WTC11 (cell line): ENCODE measurements around the gene CLPTM1L. TPM values are rescaled to one million over a fixed set of nuclear protein-coding genes. Genes with fewer than 3 reads are reported as not detected.

Source experiments
- ATAC-seq: fragments of 200-7000 bp; cut with Tn5 transposase; 2 replicates; pipeline ENCODE4 v1.10.0; 2021; ENCODE audit warnings: mild to moderate bottlenecking, moderate library complexity
- CTCF ChIA-PET: fragments of 300-600 bp; sonication (Branson Sonifier 250); formaldehyde crosslinking; loops from one replicate; lab custom pipeline; 2021; ENCODE audit warnings: antibody characterized with exemption; lab: Charles Lee
- POLR2A ChIA-PET: fragments of 350-600 bp; sonication (Branson Sonifier 250); formaldehyde crosslinking; loops from one replicate; lab custom pipeline; 2021; ENCODE audit warnings: antibody characterized with exemption; lab: Charles Lee
- DNase-seq: peaks from one replicate; pipeline ENCODE4 v3.0.0; 2021; ENCODE audit warnings: low spot score
- H3K27ac Mint-ChIP-seq: 2 replicates; pipeline ENCODE4 v1.8.0; 2021; ENCODE audit warnings: mixed read lengths
- H3K27me3 Mint-ChIP-seq: 2 replicates; pipeline ENCODE4 v1.8.0; 2021; ENCODE audit warnings: low read depth, mild to moderate bottlenecking, moderate library complexity, mixed read lengths
- H3K36me3 Mint-ChIP-seq: 2 replicates; pipeline ENCODE4 v1.8.0; 2021; ENCODE audit warnings: mixed read lengths
- H3K4me1 Mint-ChIP-seq: 2 replicates; pipeline ENCODE4 v1.8.0; 2022; ENCODE audit warnings: mixed read lengths
- H3K4me3 Mint-ChIP-seq: 2 replicates; pipeline ENCODE4 v1.8.0; 2021; ENCODE audit warnings: mild to moderate bottlenecking, moderate library complexity, mixed read lengths
- H3K9me3 Mint-ChIP-seq: 2 replicates; pipeline ENCODE4 v1.8.0; 2021; ENCODE audit warnings: mixed read lengths
- ATF1 ChIP-seq: sonication (generic); formaldehyde crosslinking; IDR thresholded peaks from 2 replicates; pipeline ENCODE4 v1.8.1; 2023; ENCODE audit warnings: mild to moderate bottlenecking, moderate library complexity, missing genetic modification reagents
- GRHL2 ChIP-seq: fragments of 250-450 bp; sonication (Bioruptor Pico); IDR thresholded peaks from 2 replicates; pipeline ENCODE4 v1.8.0; 2022; ENCODE audit warnings: mild to moderate bottlenecking, moderate library complexity; ENCODE audit not compliant: insufficient replicate concordance, severe bottlenecking
- GTF2I ChIP-seq: fragments of 250-450 bp; sonication (Bioruptor Pico); conservative IDR thresholded peaks from 2 replicates; pipeline ENCODE4 v1.4.0; 2021; ENCODE audit warnings: mild to moderate bottlenecking
- IRF2 ChIP-seq: sonication (generic); formaldehyde crosslinking; IDR thresholded peaks from 2 replicates; pipeline ENCODE4 v1.8.0; 2022; ENCODE audit warnings: low read depth, missing genetic modification reagents, borderline replicate concordance
- NFATC4 ChIP-seq: fragments of 250-450 bp; sonication (Bioruptor Pico); IDR thresholded peaks from 2 replicates; pipeline ENCODE4 v1.9.0; 2021; ENCODE audit warnings: mild to moderate bottlenecking
- OVOL2 ChIP-seq: fragments of 250-450 bp; sonication (Bioruptor Pico); IDR thresholded peaks from 2 replicates; pipeline ENCODE4 v1.9.0; 2021; ENCODE audit warnings: mild to moderate bottlenecking, borderline replicate concordance
- TEAD1 ChIP-seq: sonication (generic); formaldehyde crosslinking; IDR thresholded peaks from 2 replicates; pipeline ENCODE4 v1.8.0; 2022; ENCODE audit warnings: mild to moderate bottlenecking, missing genetic modification reagents
- TP53 ChIP-seq: sonication (generic); formaldehyde crosslinking; IDR thresholded peaks from 2 replicates; pipeline ENCODE4 v1.8.1; 2023; ENCODE audit warnings: mild to moderate bottlenecking, missing genetic modification reagents
- ZNF121 ChIP-seq: sonication (generic); formaldehyde crosslinking; IDR thresholded peaks from 2 replicates; pipeline ENCODE4 v1.8.0; 2023; ENCODE audit warnings: missing genetic modification reagents
- ZNF138 ChIP-seq: sonication (generic); formaldehyde crosslinking; conservative IDR thresholded peaks from 2 replicates; pipeline ENCODE4 v1.8.1; 2022; ENCODE audit warnings: mild to moderate bottlenecking, moderate library complexity, missing genetic modification reagents
- ZNF263 ChIP-seq: sonication (generic); formaldehyde crosslinking; IDR thresholded peaks from 2 replicates; pipeline ENCODE4 v1.8.1; 2022; ENCODE audit warnings: low read depth, mild to moderate bottlenecking, moderate library complexity, missing genetic modification reagents
- ZNF416 ChIP-seq: fragments of 250-450 bp; sonication (Bioruptor Pico); IDR thresholded peaks from 2 replicates; pipeline ENCODE4 v1.9.0; 2021; ENCODE audit warnings: mild to moderate bottlenecking, inconsistent platforms
- total RNA-seq: library from RNA; stranded (reverse); gene quantifications from 3 replicates; pipeline ENCODE4 v1.2.3, GENCODE V29; 2021
- TF ChIP-seq, protein P1 (sequence below): sonication (generic); formaldehyde crosslinking; IDR thresholded peaks from 2 replicates; pipeline ENCODE4 v1.8.0; 2022; ENCODE audit warnings: mild to moderate bottlenecking, missing genetic modification reagents

Gene CLPTM1L
- total RNA-seq, 1 experiment from 2014 or later: 92.8 TPM

DNA sequence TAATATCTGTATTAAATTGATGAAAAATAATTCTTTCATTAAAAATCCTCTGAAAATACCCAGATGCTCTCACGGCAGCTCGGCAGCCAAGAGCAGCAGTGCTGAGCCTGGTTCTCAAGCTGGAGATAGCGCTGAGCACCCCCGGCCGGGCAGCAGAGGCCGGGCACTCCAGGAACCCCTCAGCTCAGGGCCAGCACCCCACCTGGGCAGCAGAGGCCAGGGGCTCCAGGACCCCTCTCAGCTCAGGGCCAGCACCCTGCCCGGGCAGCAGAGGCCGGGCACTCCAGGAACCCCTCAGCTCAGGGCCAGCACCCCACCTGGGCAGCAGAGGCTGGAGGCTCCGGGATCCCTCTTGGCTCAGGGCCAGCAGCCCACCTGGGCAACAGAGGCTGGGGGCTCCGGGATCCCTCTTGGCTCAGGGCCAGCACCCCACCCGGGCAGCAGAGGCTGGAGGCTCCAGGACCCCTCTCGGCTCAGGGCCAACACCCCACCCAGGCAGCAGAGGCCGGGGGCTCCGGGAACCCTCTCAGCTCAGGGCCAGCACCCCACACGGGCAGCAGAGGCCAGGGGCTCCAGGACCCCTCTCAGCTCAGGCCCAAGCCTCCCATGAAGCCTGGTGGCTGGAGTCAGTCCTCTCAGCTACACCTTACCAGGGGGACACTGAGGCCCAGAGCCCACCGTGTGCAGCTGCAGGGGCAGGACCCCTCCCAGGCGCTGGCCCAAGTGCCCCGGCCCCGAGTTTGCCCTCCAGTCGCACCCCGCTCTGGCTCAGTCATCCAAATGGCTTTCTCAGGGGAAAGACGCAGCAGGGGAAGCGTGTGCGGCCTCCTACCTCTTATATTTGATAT lies 21.7 kb downstream of the CLPTM1L start:
- H3K4me1 Mint-ChIP-seq: no peaks in the 10 kb centered on the region
- ChIA-PET CTCF (no interaction called here), POLR2A (no interaction called here)
- DNase-seq: no peak
- no peaks in the 10 kb centered on the region for H3K27me3 Mint-ChIP-seq
- peaks cover 56% of the 10 kb centered on the region for H3K36me3 Mint-ChIP-seq
- H3K4me3 Mint-ChIP-seq: no peak overlapping the region
- no peak overlapping the region for H3K27ac Mint-ChIP-seq
- no peak for ATAC-seq
- no peak for TF ChIP-seq GRHL2
- H3K9me3 Mint-ChIP-seq: peaks cover 1% of the 10 kb centered on the region

DNA sequence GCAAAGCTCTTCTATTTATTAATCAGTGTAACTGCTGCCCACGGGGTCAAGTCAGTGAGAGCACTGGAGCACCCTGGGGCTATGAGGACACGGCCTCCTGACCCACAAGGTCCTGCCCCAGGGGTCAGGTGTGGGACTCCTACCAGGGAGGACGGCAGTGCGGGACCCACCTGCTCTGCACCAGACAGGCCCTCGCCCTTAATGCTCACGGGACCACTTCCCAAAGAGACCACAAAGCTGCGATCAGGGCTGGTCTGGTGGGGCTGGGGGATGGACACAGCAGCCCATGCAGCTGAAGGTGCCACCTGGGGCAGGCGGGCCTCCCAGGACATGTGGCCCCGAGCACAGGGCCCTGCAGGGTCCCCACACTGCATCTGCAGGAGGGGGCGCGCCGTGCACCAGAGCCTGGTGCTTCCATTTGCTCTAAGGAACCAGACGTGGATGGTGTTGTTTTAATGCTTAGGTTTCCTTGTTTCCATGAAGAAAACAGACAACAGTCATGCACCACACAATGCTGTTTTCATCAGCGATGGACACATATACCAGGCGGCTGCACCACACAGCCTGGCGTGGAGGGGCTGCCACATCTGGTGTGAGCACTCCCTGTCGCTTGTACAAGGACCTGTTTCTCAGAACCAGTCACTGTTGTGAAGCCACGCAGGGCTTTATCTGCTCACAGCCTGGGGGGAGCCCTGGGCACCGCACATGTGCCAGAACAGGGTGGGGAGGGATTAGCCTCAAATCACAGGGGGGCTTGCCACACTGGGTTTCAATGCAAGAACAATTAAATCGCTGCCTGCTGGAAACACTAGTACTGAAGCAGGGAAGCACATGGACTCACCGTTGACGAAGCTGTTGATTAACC lies 22.6 kb downstream of the CLPTM1L start:
- Mint-ChIP-seq H3K27ac (no peak overlapping the region), H3K4me1 (peaks cover 2% of the 10 kb centered on the region), H3K36me3 (peaks cover 55% of the 10 kb centered on the region), H3K4me3 (no peak overlapping the region), H3K27me3 (no peaks in the 10 kb centered on the region), H3K9me3 (no peaks in the 10 kb centered on the region)
- ATAC-seq (no peak), DNase-seq (no peak)
- no peak for TF ChIP-seq ATF1 (CRISPR knock-in tag)
- CTCF ChIA-PET: no interaction called here
- POLR2A ChIA-PET: no interaction called here

DNA sequence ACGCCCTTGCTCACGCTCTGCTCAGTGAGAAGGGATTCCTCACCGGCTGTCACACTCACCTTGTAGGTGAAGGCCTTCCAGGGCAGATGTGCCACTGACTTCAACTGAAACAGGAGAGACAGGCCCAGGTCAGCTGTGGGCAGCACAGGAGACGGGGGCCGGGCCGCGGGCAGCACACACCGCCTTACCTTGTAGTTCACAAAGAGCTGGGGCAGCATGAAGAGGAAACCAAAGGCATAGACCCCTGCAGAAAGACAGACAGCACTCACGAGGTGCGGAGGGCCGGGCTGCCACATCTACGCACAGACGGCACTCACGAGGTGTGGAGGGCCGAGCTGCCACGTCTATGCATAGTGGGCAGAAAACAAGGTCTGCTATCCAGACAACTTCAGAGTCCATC lies 23.3 kb downstream of the CLPTM1L start:
- H3K4me1 Mint-ChIP-seq: peaks cover 7% of the 10 kb centered on the region
- peaks cover 53% of the 10 kb centered on the region for H3K36me3 Mint-ChIP-seq
- TF ChIP-seq OVOL2 (CRISPR knock-in tag) (no peak), TP53 (CRISPR knock-in tag) (no peak), TEAD1 (CRISPR knock-in tag) (no peak), ZNF121 (CRISPR knock-in tag) (no peak)
- POLR2A ChIA-PET: no interaction called here
- ATAC-seq: no peak
- CTCF ChIA-PET: no interaction called here
- H3K27ac Mint-ChIP-seq: no peak overlapping the region
- no peaks in the 10 kb centered on the region for H3K27me3 Mint-ChIP-seq
- H3K9me3 Mint-ChIP-seq: no peaks in the 10 kb centered on the region
- no peak for DNase-seq
- H3K4me3 Mint-ChIP-seq: no peak overlapping the region

GRCh38 chr5:1320436-1321344 lies 24.2 kb downstream of the CLPTM1L start:
- ChIA-PET CTCF (no interaction called here), POLR2A (interaction anchor here (0.6 kb wide), 1 partner anchor 307 kb away, joined by 3 read pairs; no protein-coding TSS in a partner anchor)
- peaks cover 16% of the 10 kb centered on the region for H3K4me1 Mint-ChIP-seq
- H3K27ac Mint-ChIP-seq: no peak overlapping the region
- H3K36me3 Mint-ChIP-seq: peaks cover 46% of the 10 kb centered on the region
- H3K9me3 Mint-ChIP-seq: no peaks in the 10 kb centered on the region
- TF ChIP-seq ZNF263 (CRISPR knock-in tag) (no peak), NFATC4 (no peak), OVOL2 (CRISPR knock-in tag) (no peak), ATF1 (CRISPR knock-in tag) (no peak), IRF2 (CRISPR knock-in tag) (no peak), GTF2I (CRISPR knock-in tag) (no peak), ZNF138 (no peak), ZNF416 (CRISPR knock-in tag) (no peak)
- TF ChIP-seq, protein P1, sequence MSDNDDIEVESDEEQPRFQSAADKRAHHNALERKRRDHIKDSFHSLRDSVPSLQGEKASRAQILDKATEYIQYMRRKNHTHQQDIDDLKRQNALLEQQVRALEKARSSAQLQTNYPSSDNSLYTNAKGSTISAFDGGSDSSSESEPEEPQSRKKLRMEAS (CRISPR knock-in tag): no peak
- H3K4me3 Mint-ChIP-seq: no peak overlapping the region
- DNase-seq (no peak), ATAC-seq (no peak)
- no peaks in the 10 kb centered on the region for H3K27me3 Mint-ChIP-seq
